HG03064 (cell line): ENCODE results near the gene KCND2.
"Not testable (repeated sequence)": the region's sequence is repeated elsewhere in the genome, so short reads cannot be mapped to it uniquely, and the experiment has no call there.

ENCODE experiments used
- ATAC-seq: cut with Tn5 transposase; IDR thresholded peaks from one replicate; pipeline ENCODE4 v1.9.1; 2021; ENCODE audit warnings: low read depth; ENCODE audit not compliant: unreplicated experiment

Gene KCND2

GRCh38 chr7:120675076-120675475 lies 402.1 kb downstream of the KCND2 start:
- ATAC-seq: no peak

DNA sequence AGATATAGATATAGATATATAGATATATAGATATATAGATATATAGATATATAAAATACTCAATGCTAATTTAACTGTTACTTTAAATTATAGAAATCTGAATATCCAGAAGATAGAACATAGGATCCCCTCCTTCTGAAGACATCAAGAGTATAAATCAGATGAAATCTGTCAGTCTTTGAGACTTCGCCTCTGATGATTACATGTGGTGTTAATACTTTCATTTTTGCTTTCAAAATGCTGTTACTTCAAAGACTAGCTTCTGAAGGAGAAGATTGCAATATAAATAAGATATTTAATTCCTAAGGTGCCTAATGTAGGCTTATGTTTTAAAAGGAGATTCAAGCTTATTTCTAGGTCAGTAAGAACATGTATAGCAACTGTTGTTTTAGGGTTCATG lies 404.6 kb downstream of the KCND2 start:
- no peak for ATAC-seq

DNA sequence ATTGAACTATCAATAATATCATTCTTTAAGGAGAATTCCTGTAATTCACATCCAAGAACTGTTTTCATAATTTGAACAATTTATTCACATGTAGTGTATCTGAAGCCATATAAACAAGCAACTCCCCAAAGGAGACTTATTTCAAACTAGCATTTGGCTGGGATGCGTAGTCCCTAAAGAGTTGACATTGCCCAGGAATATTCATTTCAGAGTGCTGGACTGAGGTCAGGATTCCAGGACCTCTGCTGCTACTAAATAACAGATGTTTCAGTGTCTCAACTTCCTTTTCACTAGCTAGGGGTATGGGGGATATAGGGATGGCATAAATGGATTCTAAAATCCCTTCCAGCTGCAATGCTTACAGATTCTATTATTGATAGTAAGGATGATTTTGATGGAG lies 408.0 kb downstream of the KCND2 start:
- no peak for ATAC-seq

GRCh38 chr7:120684463-120684862 lies 411.5 kb downstream of the KCND2 start:
- no peak for ATAC-seq

DNA sequence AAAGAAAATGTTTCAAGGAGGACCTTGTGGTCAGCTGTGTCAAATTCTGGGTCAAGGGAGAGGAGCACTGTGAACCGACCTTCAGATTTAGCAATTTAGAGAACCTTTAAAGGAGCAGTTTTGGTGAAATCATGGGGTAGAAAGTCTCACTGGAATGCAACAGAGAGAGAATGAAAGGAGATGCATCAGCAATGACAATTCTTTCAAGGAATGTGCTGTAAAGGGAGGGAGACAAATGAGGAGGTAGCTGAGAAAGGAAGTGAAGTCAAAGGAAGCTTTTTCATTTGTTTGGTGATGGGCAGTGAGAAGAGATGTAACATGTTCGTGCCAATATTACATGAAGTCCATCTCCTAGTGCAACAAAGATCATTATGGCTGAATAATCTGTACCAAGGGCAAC lies 418.9 kb downstream of the KCND2 start:
- no peak for ATAC-seq

- ATAC-seq: no peak
These were observed 422.9 kb downstream of the KCND2 start for GRCh38 chr7:120695848-120696247.

DNA sequence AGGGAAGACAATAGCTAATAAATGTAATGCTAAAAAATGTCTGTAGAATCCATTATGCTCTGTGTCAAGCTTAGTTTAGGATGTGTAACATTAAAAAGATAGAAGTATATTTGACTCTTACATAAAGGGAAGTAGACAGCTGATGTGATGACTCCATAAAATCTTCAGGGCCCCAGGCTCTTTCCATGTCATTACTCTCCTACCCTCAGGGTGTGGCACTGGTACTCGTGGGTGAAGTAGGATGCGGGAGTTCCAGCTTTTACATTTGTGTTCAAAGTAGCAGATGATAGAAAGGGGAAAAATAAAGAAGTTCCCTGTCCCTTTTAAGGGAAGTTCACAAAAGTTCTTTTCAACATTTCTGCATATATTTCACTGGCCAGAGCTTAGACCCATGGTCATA lies 427.8 kb downstream of the KCND2 start:
- ATAC-seq: no peak

DNA sequence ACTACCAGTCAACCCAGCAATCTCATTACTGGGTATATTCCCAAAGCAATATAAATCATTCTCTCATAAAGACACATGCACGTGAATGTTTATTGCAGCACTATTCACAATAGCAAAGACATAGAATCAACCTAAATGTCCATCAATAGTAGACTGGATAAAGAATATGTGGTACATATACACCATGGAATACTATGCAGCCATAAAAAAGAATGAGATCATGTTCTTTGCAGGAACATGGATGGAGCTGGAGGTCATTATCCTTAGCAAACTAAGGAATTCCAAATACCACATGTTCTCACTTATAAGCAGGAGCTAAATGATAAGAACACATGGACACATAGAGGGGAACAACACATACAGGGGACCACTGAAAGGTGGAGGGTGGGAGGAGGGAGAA lies 429.4 kb downstream of the KCND2 start:
- ATAC-seq: not testable (repeated sequence)

DNA sequence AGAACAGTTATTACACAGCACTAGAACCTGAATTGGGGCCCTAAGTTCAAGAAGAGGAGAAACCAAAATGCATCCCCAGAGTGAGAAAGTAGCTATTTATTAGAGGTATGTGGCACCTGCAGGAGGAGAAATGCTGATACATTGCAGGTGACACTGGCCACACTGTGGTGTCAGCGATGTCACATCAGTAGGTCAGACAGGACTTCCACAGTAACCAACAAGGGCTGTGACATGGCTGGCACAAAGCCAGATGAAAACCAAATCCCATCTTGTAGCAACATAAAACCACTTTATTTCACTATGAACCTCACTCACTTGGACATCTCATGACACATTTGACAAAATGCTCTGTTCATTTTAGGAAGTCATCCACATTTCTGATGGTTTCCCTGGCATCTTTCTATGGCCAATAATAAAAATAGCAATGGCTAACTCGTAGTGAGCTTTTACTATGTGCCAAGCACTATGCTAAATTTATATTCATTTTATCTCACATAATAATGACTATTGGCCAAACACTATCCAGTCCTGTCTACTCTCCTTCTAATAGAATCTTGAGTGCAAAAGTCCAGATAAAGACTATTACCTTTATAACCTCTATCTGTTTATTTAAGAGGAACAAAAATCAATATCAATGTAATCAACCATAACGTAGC lies 430.7 kb downstream of the KCND2 start:
- ATAC-seq: no peak

- ATAC-seq: no peak
These were observed 436.4 kb downstream of the KCND2 start for GRCh38 chr7:120709252-120709971.

- no peak for ATAC-seq
These were observed 437.0 kb downstream of the KCND2 start for GRCh38 chr7:120709972-120710320.

GRCh38 chr7:120714945-120715344 lies 442.0 kb downstream of the KCND2 start:
- no peak for ATAC-seq

DNA sequence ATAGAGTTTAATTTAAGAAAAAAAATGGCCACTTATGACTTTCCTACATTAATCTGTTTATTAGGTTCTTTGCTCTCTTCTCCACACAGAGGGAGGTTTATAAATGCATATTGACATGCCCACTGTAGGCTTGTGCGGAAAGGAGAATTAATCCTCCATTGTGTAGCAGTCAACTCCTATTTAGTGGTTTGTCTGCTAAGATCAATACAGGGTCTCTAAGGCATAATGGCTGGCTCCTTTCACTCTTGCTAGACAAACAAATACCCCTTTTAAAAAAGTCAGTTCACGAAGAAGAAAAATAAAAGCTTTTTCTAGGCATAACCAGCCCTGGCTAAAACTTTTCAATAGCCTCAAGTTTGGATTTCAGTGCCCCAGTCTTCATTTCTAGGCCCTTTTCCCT lies 443.3 kb downstream of the KCND2 start:
- ATAC-seq: no peak

DNA sequence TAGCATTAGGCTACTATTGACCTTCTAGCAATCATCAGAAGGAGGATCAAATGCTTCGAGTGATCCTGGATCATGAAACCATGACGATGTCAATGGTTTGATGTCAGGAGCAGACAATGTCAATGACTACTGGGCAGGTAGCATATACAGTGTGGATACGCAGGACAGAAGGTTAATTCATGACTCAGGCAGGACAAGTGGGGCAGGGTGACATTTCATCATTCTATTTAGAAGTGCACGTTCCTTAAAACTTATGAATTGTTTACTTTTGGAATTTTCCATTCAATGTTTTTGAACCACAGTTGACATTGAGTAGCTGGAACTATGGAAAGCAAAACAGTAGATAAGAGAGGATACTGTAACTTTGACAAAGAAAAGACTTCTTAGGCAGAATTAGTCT lies 444.2 kb downstream of the KCND2 start:
- no peak for ATAC-seq

DNA sequence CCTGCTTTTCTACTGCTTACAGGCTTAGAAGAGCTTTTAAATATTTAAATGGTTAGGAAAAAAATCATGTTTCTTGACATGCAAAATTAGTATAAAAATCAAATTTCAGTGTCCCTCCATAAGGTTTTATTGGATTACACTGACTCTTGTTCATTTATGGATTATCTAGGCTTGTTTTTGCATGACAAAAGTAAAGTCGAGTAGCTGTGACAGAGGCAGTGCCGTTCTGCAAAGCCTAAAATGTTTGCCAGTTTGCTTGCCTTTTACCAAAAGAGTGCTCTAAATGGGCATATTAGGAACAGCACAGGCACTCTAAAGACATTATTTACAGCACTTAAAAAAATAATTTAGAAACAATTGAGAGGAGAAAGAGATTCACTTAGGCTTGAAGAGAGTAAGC lies 445.4 kb downstream of the KCND2 start:
- ATAC-seq: no peak

DNA sequence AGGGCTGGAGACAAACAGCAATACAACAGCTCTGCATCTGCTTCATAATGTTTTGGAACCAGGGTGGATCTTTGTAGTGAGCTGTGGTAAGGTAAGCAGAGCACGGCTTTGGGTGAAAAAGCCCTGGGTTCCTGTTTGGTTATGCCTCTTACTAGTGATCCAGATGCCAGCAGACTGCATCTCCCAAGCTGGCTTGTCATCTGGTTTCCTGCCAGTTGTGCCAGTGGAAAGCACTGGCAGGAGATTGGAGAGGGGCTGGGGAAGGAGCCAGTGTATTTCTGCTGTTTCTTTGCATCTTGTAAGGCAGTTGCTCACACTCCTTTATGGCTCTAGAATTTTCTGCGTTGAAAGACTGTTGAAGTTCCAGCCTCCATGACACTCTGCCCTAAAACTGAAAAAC lies 447.3 kb downstream of the KCND2 start:
- no peak for ATAC-seq

GRCh38 chr7:120723465-120724385 lies 450.8 kb downstream of the KCND2 start:
- no peak for ATAC-seq

- no peak for ATAC-seq
These were observed 451.5 kb downstream of the KCND2 start for GRCh38 chr7:120724448-120724847.

GRCh38 chr7:120724955-120725354 lies 452.0 kb downstream of the KCND2 start:
- no peak for ATAC-seq

DNA sequence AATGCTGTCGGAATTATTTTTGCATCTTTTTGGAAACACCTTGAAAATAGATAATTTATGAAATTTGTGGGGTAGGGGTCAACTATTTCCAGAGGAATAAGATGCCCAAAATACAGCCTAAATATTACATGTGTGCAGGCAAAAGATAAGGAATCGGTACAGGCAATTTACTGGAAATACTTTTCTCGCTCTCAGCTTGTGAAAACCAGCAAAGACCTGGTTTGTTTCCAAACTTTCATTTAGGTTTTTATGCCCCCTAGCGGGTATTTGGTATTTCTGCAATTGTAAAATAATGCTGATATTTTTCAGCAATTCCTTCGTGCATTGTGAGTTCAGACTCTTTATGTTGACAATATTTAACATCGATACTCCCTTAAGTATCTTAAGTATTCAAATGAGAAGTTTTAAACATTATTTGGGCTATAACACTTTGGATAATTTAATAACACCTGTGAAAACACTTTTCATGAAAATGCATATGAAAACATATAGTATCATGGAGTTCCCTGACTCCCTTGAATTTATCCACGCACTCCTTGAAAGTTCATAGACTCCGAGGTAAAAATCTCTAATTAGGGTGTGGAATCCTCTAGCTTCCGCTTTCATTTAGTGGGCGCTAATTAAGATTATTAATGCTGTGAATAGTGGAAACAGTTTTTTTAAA lies 452.5 kb downstream of the KCND2 start:
- no peak for ATAC-seq

GRCh38 chr7:120729245-120729644 lies 456.3 kb downstream of the KCND2 start:
- ATAC-seq: no peak
